ENCODE measurements around the gene BIVM.

DNA sequence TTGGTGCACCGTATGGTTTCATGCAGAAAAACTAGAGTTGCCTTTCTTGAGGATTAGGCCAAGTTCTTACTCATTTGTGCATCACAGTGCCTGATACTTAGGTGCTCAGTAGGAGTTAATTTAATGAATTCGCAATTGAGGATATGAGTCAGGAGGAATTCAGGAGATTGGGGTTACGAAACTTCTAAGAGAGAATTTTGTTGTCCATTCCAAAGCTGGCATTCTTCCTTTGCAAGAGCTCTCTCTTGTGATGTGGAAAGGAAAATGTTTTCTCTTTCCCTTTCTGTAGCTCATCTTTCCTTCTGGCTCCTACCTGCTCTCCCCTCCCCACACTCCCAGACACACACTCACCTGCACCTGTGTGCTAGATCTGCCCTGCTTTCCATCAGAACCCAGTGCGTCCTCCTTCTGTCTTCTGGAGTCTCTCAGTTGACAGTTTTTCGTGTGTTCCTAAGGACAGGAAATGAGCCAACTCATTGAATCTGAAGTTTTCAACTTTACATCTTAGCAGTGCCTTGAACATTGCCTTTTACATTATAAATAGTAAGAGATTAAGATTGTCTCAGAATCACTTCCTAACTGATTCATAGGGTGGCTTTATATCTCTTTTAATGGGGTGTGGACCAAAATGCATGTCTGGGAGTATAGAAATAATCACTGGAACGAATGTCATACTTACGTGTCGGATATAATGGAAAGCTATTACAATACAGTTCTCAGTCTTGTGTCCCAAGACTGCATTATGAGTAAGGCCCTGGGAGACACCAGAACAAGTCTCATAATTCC, 27.2 kb downstream of the BIVM start:
- TF ChIP-seq GATA2 (IDR thresholded peaks at IDR 0.05; ENCODE audit: low read depth, low read length): no peak
- no peak for TF ChIP-seq GATA3 (IDR thresholded peaks at IDR 0.05; ENCODE audit: low read depth, low read length)
